CD4-positive, alpha-beta T cell treated with Interleukin-15 for 1 hour (primary cell): ENCODE results near the gene RBM47.
"Not testable (repeated sequence)": the region's sequence is repeated elsewhere in the genome, so short reads cannot be mapped to it uniquely, and the experiment has no call there.

Source experiments
- DNase-seq: peaks from one replicate; pipeline ENCODE4 v3.0.0-alpha.2; 2020

The RBM47 gene

GRCh38 chr4:40525752-40526598 is 103.7 kb downstream of the RBM47 start:
- DNase-seq, result no peak

- no peak for DNase-seq
These were observed 105.2 kb downstream of the RBM47 start for GRCh38 chr4:40524366-40525041.

GRCh38 chr4:40523581-40523980 is 106.1 kb downstream of the RBM47 start:
- no peak for DNase-seq

- no peak for DNase-seq
These were observed 107.7 kb downstream of the RBM47 start for GRCh38 chr4:40521957-40522356.

GRCh38 chr4:40520533-40520932 is 109.1 kb downstream of the RBM47 start:
- no peak for DNase-seq

- DNase-seq, result not testable (repeated sequence)
These were observed 112.6 kb downstream of the RBM47 start for GRCh38 chr4:40517081-40517480.

GRCh38 chr4:40516651-40517050 is 113.0 kb downstream of the RBM47 start:
- no peak for DNase-seq

- DNase-seq, result peak; percentile 30
These were observed 114.0 kb downstream of the RBM47 start for GRCh38 chr4:40515398-40516293.

GRCh38 chr4:40515037-40515397 is 114.6 kb downstream of the RBM47 start:
- no peak for DNase-seq

GRCh38 chr4:40514497-40514951 is 115.1 kb downstream of the RBM47 start:
- no peak for DNase-seq

GRCh38 chr4:40511036-40511614 is 118.5 kb downstream of the RBM47 start:
- DNase-seq, result no peak

GRCh38 chr4:40507977-40508376 is 121.7 kb downstream of the RBM47 start:
- DNase-seq, result no peak

- DNase-seq, result no peak
These were observed 123.2 kb downstream of the RBM47 start for GRCh38 chr4:40506492-40506891.

- DNase-seq, result no peak
These were observed 123.6 kb downstream of the RBM47 start for GRCh38 chr4:40506066-40506465.

- DNase-seq, result no peak
These were observed 126.7 kb downstream of the RBM47 start for GRCh38 chr4:40502934-40503333.

GRCh38 chr4:40502220-40502619 is 127.4 kb downstream of the RBM47 start:
- no peak for DNase-seq

- no peak for DNase-seq
These were observed 128.9 kb downstream of the RBM47 start for GRCh38 chr4:40500781-40501180.

GRCh38 chr4:40493160-40493559 is 136.5 kb downstream of the RBM47 start:
- DNase-seq, result no peak

GRCh38 chr4:40492691-40493090 is 137.0 kb downstream of the RBM47 start:
- DNase-seq, result no peak

- DNase-seq, result no peak
These were observed 139.2 kb downstream of the RBM47 start for GRCh38 chr4:40490481-40490880.

GRCh38 chr4:40489961-40490360 is 139.7 kb downstream of the RBM47 start:
- no peak for DNase-seq

GRCh38 chr4:40486534-40486933 is 143.1 kb downstream of the RBM47 start:
- DNase-seq, result peak; percentile 41
